IMR-90 (cell line): ENCODE results near the gene PSMC4.

Experiments used
- CTCF ChIP-seq: conservative IDR thresholded peaks from 2 replicates; pipeline ENCODE4 v1.5.1; 2012; ENCODE audit warnings: mild to moderate bottlenecking, low read depth, low read length, improper control_type of control experiment
- ELK1 ChIP-seq: fragments of 150-350 bp; IDR thresholded peaks from 2 replicates; pipeline ENCODE4 v1.6.1; 2016; ENCODE audit warnings: low read depth, mild to moderate bottlenecking, low read length, moderate library complexity, borderline replicate concordance
- POLR2A ChIP-seq: IDR thresholded peaks from 2 replicates; pipeline ENCODE4 v1.6.1; 2012; ENCODE audit warnings: mild to moderate bottlenecking, low read depth, low read length
- RAD21 ChIP-seq: IDR thresholded peaks from 2 replicates; pipeline ENCODE4 v1.6.1; 2012; ENCODE audit warnings: low read length, improper control_type of control experiment
- RFX5 ChIP-seq: IDR thresholded peaks from 2 replicates; pipeline ENCODE4 v1.8.0; 2012; ENCODE audit warnings: low read depth, mild to moderate bottlenecking, low read length, moderate library complexity

GRCh38 chr19:39926170-39926760, 44.7 kb upstream of the PSMC4 start:
- TF ChIP-seq CTCF (no peak), POLR2A (no peak), ELK1 (no peak), RAD21 (no peak), RFX5 (no peak)
